ENCODE measurements around the gene PLEKHA5.
A peak's percentile ranks its signal among the peaks of the same experiment; 100 is the strongest.
"Not testable (repeated sequence)": the region's sequence is repeated elsewhere in the genome, so short reads cannot be mapped to it uniquely, and the experiment has no call there.

The PLEKHA5 gene

GRCh38 chr12:19129486-19130223 is at the start of gene PLEKHA5:
PLEKHA5 (plus strand) TSS chr12:19129733; CDS start chr12:19129800, 67 bp downstream.
- peak; percentile 97 for DNase-seq (ENCODE audit: low spot score)

- no peak for DNase-seq (ENCODE audit: low spot score)
Observed at GRCh38 chr12:19080918-19081317, 48.6 kb upstream of the PLEKHA5 start.

- DNase-seq (ENCODE audit: low spot score): no peak
Observed at GRCh38 chr12:19082365-19082911, 47.1 kb upstream of the PLEKHA5 start.

- DNase-seq (ENCODE audit: low spot score): no peak
Observed at GRCh38 chr12:19084547-19084946, 45.0 kb upstream of the PLEKHA5 start.

GRCh38 chr12:19085090-19085489 is 44.4 kb upstream of the PLEKHA5 start:
- DNase-seq (ENCODE audit: low spot score): no peak

- DNase-seq (ENCODE audit: low spot score): no peak
Observed at GRCh38 chr12:19088606-19089005, 40.9 kb upstream of the PLEKHA5 start.

- DNase-seq (ENCODE audit: low spot score): not testable (repeated sequence)
Observed at GRCh38 chr12:19092482-19092881, 37.1 kb upstream of the PLEKHA5 start.

GRCh38 chr12:19093218-19093617 is 36.3 kb upstream of the PLEKHA5 start:
- DNase-seq (ENCODE audit: low spot score): no peak

- no peak for DNase-seq (ENCODE audit: low spot score)
Observed at GRCh38 chr12:19095331-19095730, 34.2 kb upstream of the PLEKHA5 start.

- DNase-seq (ENCODE audit: low spot score): peak; percentile 17
Observed at GRCh38 chr12:19095756-19096480, 33.6 kb upstream of the PLEKHA5 start.

- DNase-seq (ENCODE audit: low spot score): no peak
Observed at GRCh38 chr12:19105463-19105862, 24.1 kb upstream of the PLEKHA5 start.

- DNase-seq (ENCODE audit: low spot score): no peak
Observed at GRCh38 chr12:19107750-19108149, 21.8 kb upstream of the PLEKHA5 start.

- DNase-seq (ENCODE audit: low spot score): peak; percentile 41
Observed at GRCh38 chr12:19110221-19110940, 19.2 kb upstream of the PLEKHA5 start.

GRCh38 chr12:19113464-19113863 is 16.1 kb upstream of the PLEKHA5 start:
- DNase-seq (ENCODE audit: low spot score): no peak

- DNase-seq (ENCODE audit: low spot score): no peak
Observed at GRCh38 chr12:19115285-19115684, 14.2 kb upstream of the PLEKHA5 start.

GRCh38 chr12:19119440-19119839 is 10.1 kb upstream of the PLEKHA5 start:
- no peak for DNase-seq (ENCODE audit: low spot score)

GRCh38 chr12:19120795-19121194 is 8.7 kb upstream of the PLEKHA5 start:
- DNase-seq (ENCODE audit: low spot score): no peak

GRCh38 chr12:19121449-19122018 is 8.0 kb upstream of the PLEKHA5 start:
- DNase-seq (ENCODE audit: low spot score): no peak

GRCh38 chr12:19125325-19125724 is 4.2 kb upstream of the PLEKHA5 start:
- peak; percentile 8 for DNase-seq (ENCODE audit: low spot score)

- DNase-seq (ENCODE audit: low spot score): no peak
Observed at GRCh38 chr12:19127270-19127669, 2.3 kb upstream of the PLEKHA5 start.

GRCh38 chr12:19128485-19128884 is 1.0 kb upstream of the PLEKHA5 start:
- DNase-seq (ENCODE audit: low spot score): no peak

- DNase-seq (ENCODE audit: low spot score): peak; percentile 11
Observed at GRCh38 chr12:19129122-19129485, 429 bp upstream of the PLEKHA5 start.
